Chondrocyte (in vitro differentiated cells): ENCODE measurements around the gene NRXN3. TPM values are rescaled to one million over a fixed set of nuclear protein-coding genes. Genes with fewer than 3 reads are reported as not detected.

Experiments
- DNase-seq: peaks from one replicate; pipeline ENCODE4 v3.0.0; 2021; ENCODE audit warnings: mixed read lengths, low spot score
- H3K27ac Mint-ChIP-seq: one replicate; pipeline ENCODE4 v1.8.0; 2021; ENCODE audit warnings: mild to moderate bottlenecking, moderate library complexity, mixed read lengths; ENCODE audit not compliant: unreplicated experiment
- H3K27me3 Mint-ChIP-seq: 2 replicates; pipeline ENCODE4 v1.8.0; 2021; ENCODE audit warnings: low read depth, mixed read lengths
- H3K36me3 Mint-ChIP-seq: 2 replicates; pipeline ENCODE4 v1.8.0; 2021; ENCODE audit warnings: low read depth, mixed read lengths
- H3K4me1 Mint-ChIP-seq: 2 replicates; pipeline ENCODE4 v1.8.0; 2021; ENCODE audit warnings: low read depth, mild to moderate bottlenecking, mixed read lengths
- H3K4me3 Mint-ChIP-seq: one replicate; pipeline ENCODE4 v1.8.0; 2021; ENCODE audit warnings: mild to moderate bottlenecking, moderate library complexity, mixed read lengths; ENCODE audit not compliant: unreplicated experiment
- H3K9me3 Mint-ChIP-seq: 2 replicates; pipeline ENCODE4 v1.8.0; 2021; ENCODE audit warnings: low read depth, mixed read lengths
- CTCF ChIP-seq: fragments of 200-600 bp; sonication (generic); IDR thresholded peaks from 2 replicates; pipeline ENCODE4 v1.5.0; 2021; ENCODE audit warnings: antibody characterized with exemption, mild to moderate bottlenecking, moderate library complexity
- total RNA-seq: library from RNA; stranded (reverse); gene quantifications from 3 replicates; pipeline ENCODE4 v1.2.1, GENCODE V29; 2021

NRXN3 gene
- total RNA-seq, 1 donor from 2014 or later, result 7.9 TPM

- no peaks in the 10 kb centered on the region for H3K9me3 Mint-ChIP-seq
- no peak overlapping the region for H3K27ac Mint-ChIP-seq
- no peak overlapping the region for H3K4me3 Mint-ChIP-seq
- TF ChIP-seq CTCF, result no peak
- DNase-seq, result no peak
- no peaks in the 10 kb centered on the region for H3K27me3 Mint-ChIP-seq
- no peaks in the 10 kb centered on the region for H3K36me3 Mint-ChIP-seq
- no peaks in the 10 kb centered on the region for H3K4me1 Mint-ChIP-seq
Measured at GRCh38 chr14:78243187-78243586, 73.0 kb downstream of the NRXN3 start.

- no peak for TF ChIP-seq CTCF
- Mint-ChIP-seq H3K4me1 (no peaks in the 10 kb centered on the region), H3K27me3 (no peaks in the 10 kb centered on the region), H3K27ac (no peak overlapping the region), H3K36me3 (no peaks in the 10 kb centered on the region), H3K9me3 (no peaks in the 10 kb centered on the region), H3K4me3 (no peak overlapping the region)
- DNase-seq, result no peak
Measured at GRCh38 chr14:78245238-78245637, 75.1 kb downstream of the NRXN3 start.

- H3K4me3 Mint-ChIP-seq, result no peak overlapping the region
- H3K27me3 Mint-ChIP-seq, result no peaks in the 10 kb centered on the region
- TF ChIP-seq CTCF, result no peak
- H3K4me1 Mint-ChIP-seq, result no peaks in the 10 kb centered on the region
- no peaks in the 10 kb centered on the region for H3K36me3 Mint-ChIP-seq
- H3K9me3 Mint-ChIP-seq, result no peaks in the 10 kb centered on the region
- no peak overlapping the region for H3K27ac Mint-ChIP-seq
- DNase-seq, result no peak
Measured at GRCh38 chr14:78248501-78249090, 78.4 kb downstream of the NRXN3 start.

- Mint-ChIP-seq H3K4me1 (no peaks in the 10 kb centered on the region), H3K36me3 (no peaks in the 10 kb centered on the region), H3K27ac (no peak overlapping the region), H3K27me3 (no peaks in the 10 kb centered on the region), H3K9me3 (peaks cover 2% of the 10 kb centered on the region), H3K4me3 (no peak overlapping the region)
- TF ChIP-seq CTCF, result no peak
- no peak for DNase-seq
Measured at GRCh38 chr14:78251308-78251707, 81.1 kb downstream of the NRXN3 start.

GRCh38 chr14:78253986-78254385, 83.8 kb downstream of the NRXN3 start:
- Mint-ChIP-seq H3K27ac (no peak overlapping the region), H3K36me3 (no peaks in the 10 kb centered on the region), H3K4me1 (no peaks in the 10 kb centered on the region), H3K4me3 (no peak overlapping the region), H3K27me3 (no peaks in the 10 kb centered on the region), H3K9me3 (peaks cover 2% of the 10 kb centered on the region)
- DNase-seq, result no peak
- TF ChIP-seq CTCF, result no peak
